GM12878 (cell line): ENCODE results near the gene RNF166. TPM values are rescaled to one million over a fixed set of nuclear protein-coding genes. Genes with fewer than 3 reads are reported as not detected.

Experiments
- ATAC-seq: fragments of 200-7000 bp; cut with Tn5 transposase; 3 replicates; pipeline ENCODE4 v1.9.1; 2020; ENCODE audit warnings: mild to moderate bottlenecking, moderate library complexity
- BruUV-seq: library from RNA; stranded (reverse); fragments of 400-500 nt; replicated peaks from 2 replicates; lab custom pipeline; 2021; lab: Mats Ljungman, UMichigan
- CTCF ChIA-PET: fragments of 300-600 bp; sonication (Branson Sonifier 250); formaldehyde crosslinking; extraction: SDS; loops from one replicate; lab custom pipeline; 2021; ENCODE audit warnings: inconsistent platforms; lab: Yijun Ruan, JAX
- POLR2A ChIA-PET: fragments of 350-600 bp; formaldehyde crosslinking; extraction: SDS; loops from one replicate; lab custom pipeline; 2021; ENCODE audit warnings: inconsistent platforms; lab: Charles Lee
- RAD21 ChIA-PET: fragments of 300-600 bp; sonication (Branson Sonifier 250); formaldehyde crosslinking; loops from one replicate; lab custom pipeline; 2023; ENCODE audit warnings: antibody characterized with exemption; ENCODE audit not compliant: unreplicated experiment; lab: Charles Lee
- SMC1A ChIA-PET: fragments of 300-600 bp; sonication (Branson Sonifier 250); formaldehyde crosslinking; loops from one replicate; lab custom pipeline; 2023; ENCODE audit not compliant: unreplicated experiment, uncharacterized antibody; lab: Charles Lee
- DNase-seq: peaks from one replicate; pipeline ENCODE4 v3.0.0-alpha.2; 2011; ENCODE audit warnings: low read depth, low spot score
- FAIRE-seq: peaks from 3 replicates; lab custom pipeline; 2011; peaks lifted over from hg19 to GRCh38; lab: Jason Lieb, UNC
- H2AFZ ChIP-seq: 2 replicates; pipeline ENCODE4 v1.6.0; 2011; ENCODE audit warnings: low read depth, low read length, control low read depth; ENCODE audit not compliant: control insufficient read depth
- H3K27ac ChIP-seq: 2 replicates; pipeline ENCODE4 v1.5.1; 2011; ENCODE audit warnings: control low read depth; ENCODE audit not compliant: control insufficient read depth, insufficient read depth
- H3K27me3 ChIP-seq, 2 experiments: replicated peaks in 1 of 2; 2 replicates each; pipeline versions ENCODE4 v1.6.0 to v1.6.1; 2011; ENCODE audit warnings: low read length in 1 of 2; ENCODE audit not compliant: control insufficient read depth in 2 of 2, insufficient read depth in 2 of 2
- H3K36me3 ChIP-seq, 2 experiments: 2 replicates each; pipeline ENCODE4 v1.5.1; 2011; ENCODE audit warnings: low read length in 1 of 2; ENCODE audit not compliant: control insufficient read depth in 2 of 2, insufficient read depth in 2 of 2
- H3K4me1 ChIP-seq: 2 replicates; pipeline ENCODE4 v1.6.1; 2011; ENCODE audit warnings: mild to moderate bottlenecking, low read length, moderate library complexity, mixed read lengths; ENCODE audit not compliant: control insufficient read depth, insufficient read depth
- H3K4me2 ChIP-seq: 2 replicates; pipeline ENCODE4 v1.6.0; 2011; ENCODE audit warnings: control low read depth; ENCODE audit not compliant: control insufficient read depth, insufficient read depth
- H3K4me3 ChIP-seq: fragments of 200-600 bp; sonication (generic); 2 replicates; pipeline ENCODE4 v1.5.1; 2016
- H3K79me2 ChIP-seq: 2 replicates; pipeline ENCODE4 v1.6.0; 2011; ENCODE audit warnings: low read length; ENCODE audit not compliant: control insufficient read depth, insufficient read depth
- H3K9ac ChIP-seq: 2 replicates; pipeline ENCODE4 v1.8.0; 2011; ENCODE audit warnings: low read length, control low read depth, mixed read lengths; ENCODE audit not compliant: control insufficient read depth, insufficient read depth
- H3K9me3 ChIP-seq: replicated peaks from 3 replicates; pipeline ENCODE4 v1.5.1; 2011; ENCODE audit warnings: mild to moderate bottlenecking, low read length; ENCODE audit not compliant: control insufficient read depth, insufficient read depth
- H4K20me1 ChIP-seq: 2 replicates; pipeline ENCODE4 v1.6.0; 2011; ENCODE audit not compliant: control insufficient read depth, insufficient read depth
- CBX5 ChIP-seq: sonication (generic); IDR thresholded peaks from 2 replicates; pipeline ENCODE4 v1.6.1; 2016; ENCODE audit warnings: low read depth, moderate library complexity, mild to moderate bottlenecking, inconsistent platforms
- E2F4 ChIP-seq: IDR thresholded peaks from 2 replicates; pipeline ENCODE4 v1.6.1; 2012; ENCODE audit warnings: low read depth, low read length, improper control_type of control experiment
- KAT2A ChIP-seq: conservative IDR thresholded peaks from 2 replicates; pipeline ENCODE4 v1.6.1; 2011; ENCODE audit warnings: low read depth, low read length; ENCODE audit not compliant: control insufficient read depth
- RAD51 ChIP-seq: fragments of 450-650 bp; IDR thresholded peaks from 2 replicates; pipeline ENCODE4 v1.6.1; 2016; ENCODE audit warnings: moderate library complexity, mild to moderate bottlenecking, inconsistent platforms
- TCF3 ChIP-seq: IDR thresholded peaks from 2 replicates; pipeline ENCODE4 v1.6.1; 2012; ENCODE audit warnings: low read depth, mild to moderate bottlenecking, low read length, borderline replicate concordance; ENCODE audit not compliant: insufficient read depth
- WGBS: methylation state at CpG from one replicate; pipeline ENCODE4 v1.1.6; 2016; ENCODE audit warnings: low lambda C conversion rate; ENCODE audit not compliant: insufficient replicate concordance, insufficient coverage; ENCODE audit errors: missing lambda C conversion rate; 5-methylcytosine and 5-hydroxymethylcytosine counted together
- in situ Hi-C: fragments of 300-500 bp; cut with MboI; formaldehyde crosslinking; loops from 9 replicates; pipeline ENCODE4 v1.14.3; 2018; ENCODE audit warnings: mixed read lengths
- intact Hi-C: fragments of 100-400 bp; cut with micrococcal nuclease; formaldehyde crosslinking; loops from one replicate; pipeline ENCODE4 v1.14.2; 2022; ENCODE audit not compliant: unreplicated experiment
- polyA plus RNA-seq, 11 experiments: library from polyadenylated mRNA; depleted of rRNA in 4 of 11; unstranded in 6 of 11; stranded (reverse) in 5 of 11; fragments of >200 nt; fragmentation: Nextera tagmentation in 4 of 11; fragmentation: Illumina TruSeq in 1 of 11; extraction: Ambion mirVana in 4 of 11; extraction: Trizol in 1 of 11; gene quantifications; 1 replicate in 1 of 11; 2 replicates in 10 of 11; pipeline versions ENCODE4 v1.2.1 to v1.2.3, GENCODE V29; 2011 to 2016; ENCODE audit warnings: inconsistent platforms in 2 of 11, missing spikeins in 2 of 11, low read depth in 1 of 11
- total RNA-seq, 4 experiments: library from RNA; depleted of rRNA in 3 of 4; stranded (reverse); fragments of >200 nt in 3 of 4; fragmentation: Illumina TruSeq in 1 of 4; extraction: Trizol in 1 of 4; gene quantifications; 2 replicates each; pipeline versions ENCODE4 v1.2.1 to v1.2.3, GENCODE V29; 2013 to 2021
- TF ChIP-seq, protein P1 (sequence below): fragments of 450-650 bp; formaldehyde crosslinking; IDR thresholded peaks from 2 replicates; pipeline ENCODE4 v1.4.0; 2020; ENCODE audit warnings: mild to moderate bottlenecking, moderate library complexity

The RNF166 gene
- total and polyA plus RNA-seq, 10 of the 15 experiments (the other 5 are each of a cell fraction or from before 2014, with no cell fraction given): 0.48 to 32.8 (median 12.1) TPM

GRCh38 chr16:88735121-88735520 is 28.9 kb upstream of the RNF166 start:
- TF ChIP-seq TCF3: 0 out of 2 replicates have a peak, but pooled peaks have one; percentile 29
- TF ChIP-seq, protein P1, sequence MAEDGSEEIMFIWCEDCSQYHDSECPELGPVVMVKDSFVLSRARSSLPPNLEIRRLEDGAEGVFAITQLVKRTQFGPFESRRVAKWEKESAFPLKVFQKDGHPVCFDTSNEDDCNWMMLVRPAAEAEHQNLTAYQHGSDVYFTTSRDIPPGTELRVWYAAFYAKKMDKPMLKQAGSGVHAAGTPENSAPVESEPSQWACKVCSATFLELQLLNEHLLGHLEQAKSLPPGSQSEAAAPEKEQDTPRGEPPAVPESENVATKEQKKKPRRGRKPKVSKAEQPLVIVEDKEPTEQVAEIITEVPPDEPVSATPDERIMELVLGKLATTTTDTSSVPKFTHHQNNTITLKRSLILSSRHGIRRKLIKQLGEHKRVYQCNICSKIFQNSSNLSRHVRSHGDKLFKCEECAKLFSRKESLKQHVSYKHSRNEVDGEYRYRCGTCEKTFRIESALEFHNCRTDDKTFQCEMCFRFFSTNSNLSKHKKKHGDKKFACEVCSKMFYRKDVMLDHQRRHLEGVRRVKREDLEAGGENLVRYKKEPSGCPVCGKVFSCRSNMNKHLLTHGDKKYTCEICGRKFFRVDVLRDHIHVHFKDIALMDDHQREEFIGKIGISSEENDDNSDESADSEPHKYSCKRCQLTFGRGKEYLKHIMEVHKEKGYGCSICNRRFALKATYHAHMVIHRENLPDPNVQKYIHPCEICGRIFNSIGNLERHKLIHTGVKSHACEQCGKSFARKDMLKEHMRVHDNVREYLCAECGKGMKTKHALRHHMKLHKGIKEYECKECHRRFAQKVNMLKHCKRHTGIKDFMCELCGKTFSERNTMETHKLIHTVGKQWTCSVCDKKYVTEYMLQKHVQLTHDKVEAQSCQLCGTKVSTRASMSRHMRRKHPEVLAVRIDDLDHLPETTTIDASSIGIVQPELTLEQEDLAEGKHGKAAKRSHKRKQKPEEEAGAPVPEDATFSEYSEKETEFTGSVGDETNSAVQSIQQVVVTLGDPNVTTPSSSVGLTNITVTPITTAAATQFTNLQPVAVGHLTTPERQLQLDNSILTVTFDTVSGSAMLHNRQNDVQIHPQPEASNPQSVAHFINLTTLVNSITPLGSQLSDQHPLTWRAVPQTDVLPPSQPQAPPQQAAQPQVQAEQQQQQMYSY (CRISPR knock-in tag): no peak
- no TSS peak for BruUV-seq
- ChIA-PET RAD21 (no interaction called here), CTCF (interaction anchor here (3.1 kb wide), 1 partner anchor 46 kb away, joined by 51 read pairs; no protein-coding TSS in a partner anchor), SMC1A (no interaction called here), POLR2A (no interaction called here)
- 92% methylated on average over 14 of the region's 16 CpGs for WGBS
- H3K27me3 ChIP-seq: no peaks in the 10 kb centered on the region
- ATAC-seq (no peak), FAIRE-seq (no peak), DNase-seq (no peak)
- peaks cover 9 to 47% of the 10 kb centered on the region in 2 experiments; a peak in 3 of 4 replicates for H3K36me3 ChIP-seq
- no peak overlapping the region for H2AFZ ChIP-seq
- no peaks in the 10 kb centered on the region for H3K9me3 ChIP-seq
- in situ Hi-C loops (no loop called here), intact Hi-C loops (no loop called here)
- H3K4me1 ChIP-seq: peaks cover 3% of the 10 kb centered on the region; the same call in 1 of the 2 replicates
- no peak overlapping the region for H3K27ac ChIP-seq
- H3K4me3 ChIP-seq: no peak overlapping the region
- no peaks in the 10 kb centered on the region for H3K79me2 ChIP-seq
- no peak overlapping the region for H3K4me2 ChIP-seq
- no peak overlapping the region for H3K9ac ChIP-seq
- no peaks in the 10 kb centered on the region for H4K20me1 ChIP-seq

- Histone ChIP-seq H3K4me3 (no peak overlapping the region), H3K27ac (no peak overlapping the region), H3K9me3 (no peaks in the 10 kb centered on the region), H2AFZ (no peak overlapping the region), H4K20me1 (no peaks in the 10 kb centered on the region), H3K4me2 (no peak overlapping the region), H3K9ac (no peak overlapping the region), H3K4me1 (peaks cover 3% of the 10 kb centered on the region; the same call in 1 of the 2 replicates)
- WGBS: 93% methylated on average over 22 of the region's 23 CpGs
- ChIA-PET POLR2A (no interaction called here), SMC1A (no interaction called here)
- TSS peak; percentile 52 for BruUV-seq
- FAIRE-seq (no peak), ATAC-seq (no peak)
- in situ Hi-C loops: no loop called here
- TF ChIP-seq CBX5: no peak
- TF ChIP-seq E2F4: no peak
- TF ChIP-seq KAT2A: no peak
- TF ChIP-seq RAD51: no peak
- TF ChIP-seq, all 136 proteins: peak for 0
- ChIA-PET RAD21 (no interaction called here), CTCF (no interaction called here)
- Histone ChIP-seq H3K27me3 (no peaks in the 10 kb centered on the region), H3K36me3 (peaks cover 9 to 48% of the 10 kb centered on the region in 2 experiments; a peak in 3 of 4 replicates), H3K79me2 (no peaks in the 10 kb centered on the region)
- intact Hi-C loops: no loop called here
- no peak for DNase-seq
Measured at GRCh38 chr16:88734361-88734728, 28.1 kb upstream of the RNF166 start.
